Subcutaneous adipose tissue (tissue), 4 donors: ENCODE data around the gene ARL5B. TPM values are rescaled to one million over a fixed set of nuclear protein-coding genes. Genes with fewer than 3 reads are reported as not detected.

ENCODE experiments used
- total RNA-seq, 4 donors: library from RNA; depleted of rRNA; stranded (reverse); fragments of >200 nt; gene quantifications; one replicate each; pipeline ENCODE4 v1.1.0, GENCODE V29; 2016
- TF ChIP-seq, protein P1 (sequence below): fragments of 450-650 bp; IDR thresholded peaks from one replicate; pipeline ENCODE4 v1.5.1; 2016; ENCODE audit warnings: low read depth, mild to moderate bottlenecking, control low read depth, antibody characterized with exemption, moderate library complexity

Gene ARL5B, protein sequence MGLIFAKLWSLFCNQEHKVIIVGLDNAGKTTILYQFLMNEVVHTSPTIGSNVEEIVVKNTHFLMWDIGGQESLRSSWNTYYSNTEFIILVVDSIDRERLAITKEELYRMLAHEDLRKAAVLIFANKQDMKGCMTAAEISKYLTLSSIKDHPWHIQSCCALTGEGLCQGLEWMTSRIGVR
- 10 to 100 TPM in 3 of 4 donors, 1 to 10 TPM in 1; 10.0 to 23.0 (median 13.1) TPM for total RNA-seq

DNA sequence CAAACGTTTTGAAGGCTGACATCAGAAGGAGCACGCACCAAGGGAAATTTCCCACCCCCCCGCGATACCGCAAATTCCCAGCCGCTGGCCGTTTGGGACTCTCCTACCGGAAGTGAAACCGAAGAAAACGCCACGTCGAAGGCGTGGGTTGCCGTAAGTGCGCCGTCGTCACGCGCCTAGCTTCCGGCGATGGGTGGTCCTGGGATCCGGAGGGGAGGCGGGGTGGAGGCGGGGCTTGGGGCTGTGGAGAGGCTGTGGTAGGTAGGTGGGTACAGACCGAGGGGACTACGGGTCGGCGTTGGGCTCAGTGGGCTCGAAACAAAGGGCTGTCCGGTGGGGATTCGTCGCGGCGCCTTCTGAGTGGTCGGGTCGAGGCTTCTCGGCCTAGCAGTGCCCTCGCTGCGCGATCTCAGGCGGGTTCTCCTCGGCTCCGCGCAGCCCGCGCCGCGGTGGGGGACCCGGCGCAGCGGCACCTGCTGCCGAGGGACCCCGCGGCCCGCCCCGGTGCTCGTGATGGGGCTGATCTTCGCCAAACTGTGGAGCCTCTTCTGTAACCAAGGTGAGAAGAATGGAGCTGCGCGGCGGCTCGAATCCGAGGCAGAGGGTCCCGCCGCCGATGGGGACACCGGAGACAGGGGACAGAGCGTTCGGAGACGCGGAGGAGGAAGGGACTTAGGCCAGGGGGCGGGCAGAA lies at the start of gene ARL5B:
Gene ARL5B (plus strand): TSS at position 307 of the 694 bp plus-strand sequence. CDS start 207 bp downstream, at position 514.
- TF ChIP-seq, protein P1, sequence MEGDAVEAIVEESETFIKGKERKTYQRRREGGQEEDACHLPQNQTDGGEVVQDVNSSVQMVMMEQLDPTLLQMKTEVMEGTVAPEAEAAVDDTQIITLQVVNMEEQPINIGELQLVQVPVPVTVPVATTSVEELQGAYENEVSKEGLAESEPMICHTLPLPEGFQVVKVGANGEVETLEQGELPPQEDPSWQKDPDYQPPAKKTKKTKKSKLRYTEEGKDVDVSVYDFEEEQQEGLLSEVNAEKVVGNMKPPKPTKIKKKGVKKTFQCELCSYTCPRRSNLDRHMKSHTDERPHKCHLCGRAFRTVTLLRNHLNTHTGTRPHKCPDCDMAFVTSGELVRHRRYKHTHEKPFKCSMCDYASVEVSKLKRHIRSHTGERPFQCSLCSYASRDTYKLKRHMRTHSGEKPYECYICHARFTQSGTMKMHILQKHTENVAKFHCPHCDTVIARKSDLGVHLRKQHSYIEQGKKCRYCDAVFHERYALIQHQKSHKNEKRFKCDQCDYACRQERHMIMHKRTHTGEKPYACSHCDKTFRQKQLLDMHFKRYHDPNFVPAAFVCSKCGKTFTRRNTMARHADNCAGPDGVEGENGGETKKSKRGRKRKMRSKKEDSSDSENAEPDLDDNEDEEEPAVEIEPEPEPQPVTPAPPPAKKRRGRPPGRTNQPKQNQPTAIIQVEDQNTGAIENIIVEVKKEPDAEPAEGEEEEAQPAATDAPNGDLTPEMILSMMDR: no peak

DNA sequence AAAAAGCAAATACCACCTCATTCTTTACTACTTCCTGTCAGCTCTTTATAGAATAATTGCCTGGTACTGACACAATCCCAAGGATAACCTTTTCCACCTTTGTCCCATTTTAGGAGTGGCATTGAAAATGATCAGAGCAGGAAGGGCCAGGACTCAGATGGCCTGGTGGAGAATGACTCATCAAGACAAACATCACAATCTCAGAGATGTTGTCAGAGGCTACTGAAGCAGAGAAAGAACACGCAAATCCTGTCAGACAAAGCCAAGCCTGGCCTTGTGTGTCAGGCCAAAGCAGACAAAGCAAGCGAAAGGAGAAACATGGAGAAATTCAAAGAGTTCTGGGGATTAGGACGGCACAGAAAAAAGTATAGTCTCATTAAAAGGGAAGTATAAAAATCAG lies 48.7 kb upstream of the ARL5B start:
- TF ChIP-seq, protein P1: no peak

DNA sequence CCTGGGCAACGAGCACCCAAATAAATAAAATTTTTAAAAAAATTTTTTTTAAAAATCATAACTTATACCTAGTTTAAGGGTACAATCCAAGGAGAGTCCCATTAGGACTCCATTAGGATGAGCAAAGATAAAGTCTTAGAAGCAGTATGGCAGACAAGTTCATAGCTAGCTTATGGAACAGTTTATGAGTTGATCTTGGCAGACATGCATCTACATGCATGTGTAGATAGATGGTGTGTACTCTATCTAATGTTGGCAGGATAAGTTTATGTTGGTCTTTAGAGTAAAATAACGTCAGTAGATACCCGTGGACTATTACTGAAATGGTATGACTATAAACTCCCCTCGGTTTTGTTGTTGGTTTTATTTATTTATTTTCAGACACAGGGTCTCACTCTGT lies 48.1 kb upstream of the ARL5B start:
- TF ChIP-seq, protein P1: no peak

DNA sequence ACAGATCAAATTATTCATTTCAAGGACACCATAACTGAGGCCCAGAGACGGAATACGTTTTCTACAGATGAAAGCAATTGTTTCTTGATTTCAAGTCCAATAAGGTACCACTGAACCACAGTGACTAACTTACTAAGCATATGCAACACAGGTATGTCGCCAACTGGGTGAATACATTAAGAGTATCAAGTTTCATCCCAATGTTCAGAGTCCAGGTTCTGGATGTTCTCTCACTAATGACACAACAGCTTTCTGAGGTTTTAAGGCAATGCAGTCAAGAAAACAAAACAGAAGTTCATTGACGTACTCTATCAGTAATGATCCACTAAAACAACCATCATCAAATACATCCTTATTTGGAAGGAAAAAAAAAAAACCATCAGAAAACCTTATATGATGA lies 43.6 kb upstream of the ARL5B start:
- TF ChIP-seq, protein P1: no peak

DNA sequence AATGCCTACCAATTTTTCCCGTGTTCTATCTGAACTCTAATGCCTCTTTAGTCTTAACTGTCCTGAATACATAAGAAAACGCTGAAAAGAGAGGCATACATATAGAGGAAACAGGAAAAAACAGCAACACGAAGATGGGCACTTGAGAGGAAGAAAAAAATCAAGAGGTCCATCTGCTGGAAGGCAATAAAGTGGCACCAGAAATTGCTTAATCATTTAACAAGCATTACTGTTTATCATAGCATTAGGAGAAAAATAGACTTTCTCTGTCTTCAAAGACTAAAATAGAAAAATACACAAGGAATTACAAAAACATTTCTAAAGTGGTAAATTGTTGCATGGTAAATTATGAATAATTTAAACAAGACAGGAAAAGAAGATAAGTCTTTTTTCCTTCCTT lies 42.9 kb upstream of the ARL5B start:
- TF ChIP-seq, protein P1: no peak

DNA sequence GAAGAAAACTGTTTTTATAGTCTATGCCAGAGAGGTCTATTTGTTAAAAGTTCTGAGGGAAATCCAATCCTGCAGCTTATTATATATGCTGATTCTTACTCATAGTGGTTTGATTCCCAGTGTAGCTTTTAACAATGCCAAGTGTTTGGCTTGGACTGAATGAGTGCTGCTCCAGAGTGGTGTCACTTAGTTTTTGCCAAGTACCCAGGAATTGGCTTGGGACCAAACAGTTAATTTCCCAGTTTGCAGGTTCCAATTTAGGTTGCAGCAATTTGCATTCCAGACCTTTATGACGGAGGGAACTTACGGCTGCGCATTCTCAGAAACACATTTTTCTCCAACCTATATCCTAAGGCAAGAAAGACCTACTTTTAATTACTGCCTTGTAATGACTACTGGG lies 40.2 kb upstream of the ARL5B start:
- TF ChIP-seq, protein P1: no peak

DNA sequence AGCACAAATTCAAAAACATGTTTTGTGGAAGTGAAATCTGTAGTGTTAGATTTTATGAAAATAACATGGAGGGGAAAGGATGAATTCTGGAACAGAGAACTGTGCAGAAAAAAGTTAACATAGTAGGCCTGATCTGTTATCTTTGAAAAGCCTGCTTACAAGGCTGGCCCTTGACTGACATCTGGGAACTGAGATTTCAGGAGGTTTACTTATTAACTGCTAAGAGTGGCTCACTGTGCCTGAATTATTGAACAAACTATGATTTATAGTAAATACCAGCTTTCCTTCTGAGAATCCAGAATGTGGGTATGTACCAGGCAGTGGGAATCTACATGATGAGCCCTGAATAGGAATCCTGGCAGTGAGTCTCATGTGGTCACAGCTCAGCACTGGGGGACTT lies 38.4 kb upstream of the ARL5B start:
- TF ChIP-seq, protein P1: no peak
